GM12864 (cell line): ENCODE measurements around the gene STARD13.

Source experiments
- DNase-seq: peaks from one replicate; pipeline ENCODE4 v3.0.0-alpha.2; 2011; ENCODE audit warnings: low read depth
- H3K4me3 ChIP-seq: 2 replicates; pipeline ENCODE4 v1.5.1; 2011; ENCODE audit warnings: mild to moderate bottlenecking, low read depth, low read length, control low read depth
- CTCF ChIP-seq: IDR thresholded peaks from 2 replicates; pipeline ENCODE4 v1.5.1; 2011; ENCODE audit warnings: low read depth, mild to moderate bottlenecking, moderate library complexity, low read length, control low read depth, inconsistent platforms; ENCODE audit errors: missing control alignments

STARD13 gene

DNA sequence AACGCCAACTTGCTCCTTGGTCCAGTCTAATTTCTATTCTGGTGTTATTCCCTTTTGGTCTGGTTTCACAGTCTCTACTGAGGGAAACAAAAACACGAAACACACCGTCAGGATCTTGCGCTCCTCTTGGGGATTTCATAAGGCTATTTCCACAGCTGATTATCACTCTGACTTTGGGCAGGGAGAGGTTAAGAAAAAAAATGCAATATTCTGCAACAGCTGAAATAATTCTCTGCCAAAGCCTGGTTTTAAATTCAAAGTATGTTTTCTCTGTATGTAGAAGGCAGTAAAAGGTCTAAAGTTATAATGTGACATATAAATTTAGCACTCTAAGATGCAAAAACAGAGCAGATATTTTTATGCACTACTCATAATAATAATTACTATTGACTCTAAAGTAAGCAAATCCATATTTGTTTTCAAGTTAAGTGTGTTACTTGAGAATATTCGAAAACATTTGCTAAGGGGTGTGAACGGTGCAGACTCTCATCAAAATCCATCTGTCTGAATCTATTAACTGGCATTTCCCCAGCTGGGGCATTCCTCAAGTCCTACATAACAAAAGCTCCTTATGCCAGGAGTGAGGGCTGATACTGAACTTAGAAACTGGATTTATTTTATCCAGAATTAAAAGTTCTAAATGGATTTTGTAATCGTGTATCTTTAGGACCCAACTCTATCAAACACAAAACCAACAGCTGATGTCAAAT, 38.4 kb upstream of the STARD13 start:
- no peak for TF ChIP-seq CTCF
- H3K4me3 ChIP-seq: no peak overlapping the region
- DNase-seq: no peak

DNA sequence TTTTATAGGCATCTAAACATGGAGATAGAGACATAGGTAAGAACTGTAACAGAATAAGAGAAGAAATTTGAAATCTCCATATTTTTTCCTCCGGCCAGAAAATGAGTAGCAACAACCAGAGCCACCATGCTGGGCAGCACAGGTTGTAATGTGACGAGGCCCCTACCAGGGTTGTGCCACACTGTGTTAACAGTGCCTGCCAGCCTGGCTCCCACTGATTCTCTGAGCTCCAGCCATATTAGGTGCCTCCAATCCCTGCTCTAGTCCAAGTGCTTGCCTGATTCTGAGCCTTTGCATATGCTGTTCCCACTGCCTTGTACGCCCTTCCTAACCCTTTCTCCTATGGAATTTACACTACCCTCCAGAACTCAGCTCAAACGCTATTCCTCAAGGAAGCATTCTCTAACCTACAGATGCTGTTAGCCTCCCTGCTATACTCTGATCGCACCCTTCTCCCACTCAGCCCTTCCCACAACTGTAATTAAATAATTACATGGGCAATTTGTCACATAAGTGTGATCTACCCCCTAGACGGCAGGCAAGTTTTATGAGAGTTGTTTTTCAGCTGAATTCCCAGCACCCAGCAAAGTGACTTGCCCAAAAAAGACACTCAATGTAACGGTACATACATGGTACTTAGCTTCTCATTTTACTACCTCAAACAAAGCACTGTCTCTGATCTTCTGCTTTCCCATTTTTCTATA, 37.6 kb upstream of the STARD13 start:
- TF ChIP-seq CTCF: no peak
- no peak overlapping the region for H3K4me3 ChIP-seq
- DNase-seq: no peak

DNA sequence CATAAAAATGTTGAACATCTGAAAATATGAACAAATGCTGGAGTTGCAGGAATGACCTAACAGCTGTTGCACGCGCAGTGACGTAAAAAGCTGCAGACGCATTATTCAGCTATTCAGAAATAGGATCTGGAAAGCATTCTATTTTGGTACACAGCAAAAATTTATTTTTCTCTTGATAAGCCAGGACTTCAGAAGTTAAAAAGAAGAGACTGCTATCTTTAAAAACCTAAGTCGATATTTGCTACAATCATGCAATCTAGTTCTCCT, 36.9 kb upstream of the STARD13 start:
- TF ChIP-seq CTCF: no peak
- DNase-seq: no peak
- H3K4me3 ChIP-seq: no peak overlapping the region

- no peak for TF ChIP-seq CTCF
- no peak overlapping the region for H3K4me3 ChIP-seq
- DNase-seq: no peak
These were observed 36.4 kb upstream of the STARD13 start for GRCh38 chr13:33321686-33322542.

GRCh38 chr13:33319859-33320258, 34.3 kb upstream of the STARD13 start:
- DNase-seq: no peak
- no peak overlapping the region for H3K4me3 ChIP-seq
- no peak for TF ChIP-seq CTCF

- TF ChIP-seq CTCF: no peak
- no peak for DNase-seq
- no peak overlapping the region for H3K4me3 ChIP-seq
These were observed 33.2 kb upstream of the STARD13 start for GRCh38 chr13:33318744-33319143.
